Measurements from ENCODE around the gene RAB11B.

Gene RAB11B

GRCh38 chr19:8366121-8366581 is 24.0 kb upstream of the RAB11B start:
- no peak for DNase-seq (ENCODE audit: low read depth)
- H3K4me3 ChIP-seq (ENCODE audit: control insufficient read depth, low read depth, low read length) = peak overlapping the region; percentile 26
- no peak for TF ChIP-seq CTCF (conservative IDR thresholded peaks at IDR 0.05; ENCODE audit: control insufficient read depth, insufficient read depth, low read depth, low read length)

- no peak for TF ChIP-seq CTCF (conservative IDR thresholded peaks at IDR 0.05; ENCODE audit: control insufficient read depth, insufficient read depth, low read depth, low read length)
- DNase-seq (ENCODE audit: low read depth) = peak; percentile 64
- peak overlapping the region; percentile 23 for H3K4me3 ChIP-seq (ENCODE audit: control insufficient read depth, low read depth, low read length)
These were observed 23.2 kb upstream of the RAB11B start for GRCh38 chr19:8366961-8367326.

- DNase-seq (ENCODE audit: low read depth) = peak; percentile 96
- H3K4me3 ChIP-seq (ENCODE audit: control insufficient read depth, low read depth, low read length) = peak overlapping the region; percentile 23
- TF ChIP-seq CTCF (conservative IDR thresholded peaks at IDR 0.05; ENCODE audit: control insufficient read depth, insufficient read depth, low read depth, low read length) = no peak
These were observed 22.7 kb upstream of the RAB11B start for GRCh38 chr19:8367327-8368001.

GRCh38 chr19:8370176-8371010 is 19.8 kb upstream of the RAB11B start:
- H3K4me3 ChIP-seq (ENCODE audit: control insufficient read depth, low read depth, low read length) = no peak overlapping the region
- no peak for TF ChIP-seq CTCF (conservative IDR thresholded peaks at IDR 0.05; ENCODE audit: control insufficient read depth, insufficient read depth, low read depth, low read length)
- no peak for DNase-seq (ENCODE audit: low read depth)

GRCh38 chr19:8371011-8371804 is 19.0 kb upstream of the RAB11B start:
- no peak overlapping the region for H3K4me3 ChIP-seq (ENCODE audit: control insufficient read depth, low read depth, low read length)
- no peak for TF ChIP-seq CTCF (conservative IDR thresholded peaks at IDR 0.05; ENCODE audit: control insufficient read depth, insufficient read depth, low read depth, low read length)
- DNase-seq (ENCODE audit: low read depth) = no peak
